ENCODE results near the gene TCN2.

- TF ChIP-seq CTCF (IDR thresholded peaks at IDR 0.05) (no peak), POLR2A (IDR thresholded peaks at IDR 0.05) (no peak)
Measured at GRCh38 chr22:30611197-30611596, 4.2 kb downstream of the TCN2 start.

Measured in thyroid gland (tissue), 4 donors.